Esophagus muscularis mucosa (tissue), 4 donors: ENCODE data around the gene LRRK1. TPM values are rescaled to one million over a fixed set of nuclear protein-coding genes. Genes with fewer than 3 reads are reported as not detected.

Experiments
- DNase-seq: peaks from one replicate; pipeline ENCODE4 v3.0.0-alpha.2; 2017; ENCODE audit errors: extremely low spot score
- H3K27ac ChIP-seq, 4 donors: fragments of 200-600 bp; sonication (generic); replicated peaks in 1 of 4; 1 replicate in 3 of 4; 2 replicates in 1 of 4; pipeline ENCODE4 v1.5.1; 2016 to 2019; ENCODE audit warnings: mild to moderate bottlenecking in 1 of 4
- H3K27me3 ChIP-seq, 4 donors: fragments of 200-600 bp; sonication (generic); one replicate each; pipeline versions ENCODE4 v1.5.1 to v1.6.0; 2016 to 2019
- H3K36me3 ChIP-seq, 4 donors: fragments of 200-600 bp; sonication (generic); one replicate each; pipeline ENCODE4 v1.5.1; 2016 to 2019
- H3K4me1 ChIP-seq, 4 donors: fragments of 200-600 bp; sonication (generic); one replicate each; pipeline ENCODE4 v1.5.1; 2016 to 2019
- H3K4me3 ChIP-seq, 4 donors: fragments of 200-600 bp; sonication (generic); 1 replicate in 2 of 4; 2 replicates in 2 of 4; pipeline ENCODE4 v1.5.1; 2016 to 2019; ENCODE audit warnings: mild to moderate bottlenecking in 4 of 4, moderate library complexity in 1 of 4
- H3K9me3 ChIP-seq, 4 donors: fragments of 200-600 bp; sonication (generic); 1 replicate in 3 of 4; 2 replicates in 1 of 4; pipeline ENCODE4 v1.5.1; 2016 to 2019
- CTCF ChIP-seq, 3 experiments: fragments of 200-600 bp in 2 of 3; fragments of 450-650 bp in 1 of 3; sonication (generic) in 2 of 3; IDR thresholded peaks; one replicate each; pipeline ENCODE4 v1.5.1; 2017 to 2019; ENCODE audit warnings: antibody characterized with exemption in 3 of 3, mild to moderate bottlenecking in 2 of 3, moderate library complexity in 1 of 3
- EP300 ChIP-seq: sonication (generic); formaldehyde crosslinking; IDR thresholded peaks from one replicate; pipeline ENCODE4 v1.6.1; 2017; ENCODE audit warnings: antibody characterized with exemption
- POLR2A ChIP-seq: fragments of 450-650 bp; IDR thresholded peaks from one replicate; pipeline ENCODE4 v1.6.1; 2017; ENCODE audit warnings: antibody characterized with exemption, moderate library complexity, mild to moderate bottlenecking, low read depth
- POLR2AphosphoS5 ChIP-seq, 2 donors: sonication (generic); formaldehyde crosslinking; IDR thresholded peaks; one replicate each; pipeline ENCODE4 v1.6.1; 2017; ENCODE audit warnings: antibody characterized with exemption in 2 of 2
- WGBS: methylation state at CpG from one replicate; pipeline ENCODE4 v1.1.5; 2018; 5-methylcytosine and 5-hydroxymethylcytosine counted together
- intact Hi-C: fragments of 100-400 bp; cut with DNase I; formaldehyde crosslinking; loops from one replicate; pipeline ENCODE4 v1.15.1; 2023
- total RNA-seq, 4 donors: library from RNA; depleted of rRNA; stranded (reverse); fragments of >200 nt; gene quantifications; one replicate each; pipeline versions ENCODE4 v1.1.0 to v1.2.1, GENCODE V29; 2016

Gene LRRK1
- total RNA-seq, 4 donors from 2014 or later = 11.3 to 18.0 (median 15.4) TPM

DNA sequence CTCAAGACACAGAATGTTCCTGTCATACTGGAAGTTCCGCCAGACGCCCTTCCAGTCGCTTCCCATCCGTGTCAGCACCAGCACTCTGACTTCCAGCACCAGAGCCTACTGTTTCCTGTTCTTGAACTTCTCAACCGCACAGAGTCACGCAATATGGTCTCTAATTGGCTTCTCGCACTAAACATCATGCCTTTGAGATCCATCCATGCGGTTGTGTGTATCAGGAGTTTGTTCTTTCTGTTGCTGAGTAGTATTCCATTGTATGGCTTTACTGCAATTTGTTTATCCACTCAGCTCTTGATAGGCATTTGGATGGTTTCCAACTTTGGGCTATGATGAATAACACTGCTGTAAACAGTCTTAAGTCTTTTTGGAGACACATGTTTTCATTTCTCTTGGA is 112.1 kb downstream of the LRRK1 start:
- H3K4me3 ChIP-seq = no peak overlapping the region
- peaks cover 0 to 30% (median 11%) of the 10 kb centered on the region in 4 donors for H3K36me3 ChIP-seq
- H3K27ac ChIP-seq = no peak overlapping the region
- 95% methylated on average over 8 of the region's 8 CpGs for WGBS
- TF ChIP-seq EP300 = no peak
- TF ChIP-seq POLR2AphosphoS5 (IDR thresholded peaks at IDR 0.05) = no peak
- no peak for TF ChIP-seq POLR2A
- no peak for TF ChIP-seq CTCF (IDR thresholded peaks at IDR 0.05)
- no peaks in the 10 kb centered on the region for H3K27me3 ChIP-seq
- peak; percentile 87 for DNase-seq
- intact Hi-C loops = no loop called here
- no peaks in the 10 kb centered on the region for H3K9me3 ChIP-seq
- peaks cover 0 to 3% (median 0%) of the 10 kb centered on the region in 4 donors for H3K4me1 ChIP-seq

DNA sequence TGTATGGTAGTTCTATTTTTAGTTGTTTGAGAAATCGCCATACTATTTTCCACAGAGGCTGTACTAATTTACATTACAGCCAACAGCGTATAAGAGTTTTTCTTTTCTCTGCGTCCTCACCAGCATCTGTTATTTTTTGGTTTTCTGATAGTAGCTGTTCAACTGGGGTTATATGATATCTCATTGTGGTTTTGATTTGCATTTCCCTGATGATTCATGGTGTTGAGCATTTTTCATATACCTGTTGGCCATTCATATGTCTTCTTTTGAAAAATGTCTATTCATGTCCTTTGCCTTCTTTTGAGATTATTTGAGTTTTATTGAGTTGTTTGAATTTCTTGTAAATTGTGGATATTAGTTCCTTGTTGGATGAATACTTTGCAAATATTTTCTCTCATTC is 114.6 kb downstream of the LRRK1 start:
- peaks cover 0 to 25% (median 7%) of the 10 kb centered on the region in 4 donors for H3K36me3 ChIP-seq
- no peak overlapping the region for H3K27ac ChIP-seq
- H3K9me3 ChIP-seq = no peaks in the 10 kb centered on the region
- H3K4me3 ChIP-seq = no peak overlapping the region
- TF ChIP-seq POLR2A (no peak), EP300 (no peak), CTCF (IDR thresholded peaks at IDR 0.05) (no peak), POLR2AphosphoS5 (IDR thresholded peaks at IDR 0.05) (no peak)
- H3K27me3 ChIP-seq = no peaks in the 10 kb centered on the region
- intact Hi-C loops = no loop called here
- WGBS = 93% methylated on average over 3 of the region's 3 CpGs
- H3K4me1 ChIP-seq = no peaks in the 10 kb centered on the region
- no peak for DNase-seq

GRCh38 chr15:101035611-101036010 is 116.5 kb downstream of the LRRK1 start:
- no peak for DNase-seq
- intact Hi-C loops = no loop called here
- H3K36me3 ChIP-seq = peaks cover 0 to 13% (median under 1%) of the 10 kb centered on the region in 4 donors
- no peak for TF ChIP-seq EP300
- no peak for TF ChIP-seq POLR2A
- no peak for TF ChIP-seq CTCF (IDR thresholded peaks at IDR 0.05)
- TF ChIP-seq POLR2AphosphoS5 (IDR thresholded peaks at IDR 0.05) = no peak
- H3K27ac ChIP-seq = no peak overlapping the region
- no peak overlapping the region for H3K4me3 ChIP-seq
- no peaks in the 10 kb centered on the region for H3K27me3 ChIP-seq
- no peaks in the 10 kb centered on the region for H3K4me1 ChIP-seq
- peaks cover 0 to 3% (median 1%) of the 10 kb centered on the region in 4 donors for H3K9me3 ChIP-seq

DNA sequence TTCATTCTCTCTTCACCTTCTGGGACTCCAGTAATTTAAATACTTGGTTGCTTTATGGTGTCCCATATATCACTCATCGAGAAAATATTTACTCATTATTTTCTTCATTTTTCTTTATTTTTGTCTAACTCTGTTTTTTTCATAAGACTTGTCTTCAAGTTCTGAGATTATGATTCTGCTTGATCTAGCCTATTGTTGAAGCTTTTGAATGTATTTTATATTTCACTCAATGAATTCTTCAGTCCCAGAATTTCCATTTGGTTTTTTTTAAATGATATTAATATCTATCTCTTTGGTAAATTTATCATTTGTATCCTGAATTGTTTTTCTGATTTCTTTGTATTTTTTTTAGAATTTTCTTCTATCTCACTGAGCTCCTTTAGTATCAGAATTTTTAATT is 117.0 kb downstream of the LRRK1 start:
- 100% methylated on average over 1 of the region's 1 CpG for WGBS
- Histone ChIP-seq H3K27me3 (no peaks in the 10 kb centered on the region), H3K4me3 (no peak overlapping the region), H3K4me1 (no peaks in the 10 kb centered on the region), H3K36me3 (peaks cover 0 to 13% (median 0%) of the 10 kb centered on the region in 4 donors), H3K9me3 (peaks cover 0 to 8% (median 3%) of the 10 kb centered on the region in 4 donors), H3K27ac (no peak overlapping the region)
- TF ChIP-seq POLR2AphosphoS5 (IDR thresholded peaks at IDR 0.05) (no peak), POLR2A (no peak), EP300 (no peak), CTCF (IDR thresholded peaks at IDR 0.05) (no peak)
- DNase-seq = no peak
- intact Hi-C loops = no loop called here
